GF-D8 (cell line): ENCODE data around the gene SMIM8.
"Not testable (repeated sequence)": the region's sequence is repeated elsewhere in the genome, so short reads cannot be mapped to it uniquely, and the experiment has no call there.

ENCODE experiments used
- DNase-seq: peaks from one replicate; lab custom pipeline; 2025; lab: John Stamatoyannopoulos, UW

SMIM8 gene

GRCh38 chr6:87322304-87323212 lies at the start of gene SMIM8:
SMIM8 (plus strand) TSS chr6:87322588; CDS start chr6:87337032, 14,444 bp downstream.
- DNase-seq = peak; percentile 29

GRCh38 chr6:87274660-87275274 lies 47.6 kb upstream of the SMIM8 start:
- DNase-seq = no peak

GRCh38 chr6:87276624-87277023 lies 45.8 kb upstream of the SMIM8 start:
- no peak for DNase-seq

GRCh38 chr6:87277123-87277522 lies 45.3 kb upstream of the SMIM8 start:
- DNase-seq = peak; percentile 10

GRCh38 chr6:87279196-87279595 lies 43.2 kb upstream of the SMIM8 start:
- DNase-seq = no peak

- DNase-seq = no peak
Measured at GRCh38 chr6:87281426-87281825, 41.0 kb upstream of the SMIM8 start.

- DNase-seq = no peak
Measured at GRCh38 chr6:87282743-87283142, 39.6 kb upstream of the SMIM8 start.

GRCh38 chr6:87283461-87283860 lies 38.9 kb upstream of the SMIM8 start:
- DNase-seq = no peak

GRCh38 chr6:87287251-87287650 lies 35.1 kb upstream of the SMIM8 start:
- DNase-seq = no peak

- DNase-seq = peak; percentile 13
Measured at GRCh38 chr6:87289571-87289970, 32.8 kb upstream of the SMIM8 start.

GRCh38 chr6:87291883-87292282 lies 30.5 kb upstream of the SMIM8 start:
- no peak for DNase-seq

- no peak for DNase-seq
Measured at GRCh38 chr6:87293526-87293925, 28.9 kb upstream of the SMIM8 start.

GRCh38 chr6:87297119-87297518 lies 25.3 kb upstream of the SMIM8 start:
- no peak for DNase-seq

GRCh38 chr6:87301277-87301676 lies 21.1 kb upstream of the SMIM8 start:
- not testable (repeated sequence) for DNase-seq

- no peak for DNase-seq
Measured at GRCh38 chr6:87308970-87309369, 13.4 kb upstream of the SMIM8 start.

- DNase-seq = no peak
Measured at GRCh38 chr6:87312860-87313259, 9.5 kb upstream of the SMIM8 start.

GRCh38 chr6:87315071-87315470 lies 7.3 kb upstream of the SMIM8 start:
- no peak for DNase-seq

GRCh38 chr6:87319271-87319987 lies 3.0 kb upstream of the SMIM8 start:
- no peak for DNase-seq

- not testable (repeated sequence) for DNase-seq
Measured at GRCh38 chr6:87323880-87324279, 1.5 kb downstream of the SMIM8 start.

- no peak for DNase-seq
Measured at GRCh38 chr6:87330961-87331360, 8.6 kb downstream of the SMIM8 start.

- DNase-seq = no peak
Measured at GRCh38 chr6:87333033-87333432, 10.6 kb downstream of the SMIM8 start.

GRCh38 chr6:87333591-87334181 lies 11.3 kb downstream of the SMIM8 start:
- no peak for DNase-seq
